Astrocyte (in vitro differentiated cells and primary cell): Measurements from ENCODE around the gene KARS1.

Experiments
- CTCF ChIP-seq: IDR thresholded peaks from 2 replicates; pipeline ENCODE4 v1.5.1; 2011; ENCODE audit warnings: low read depth, mild to moderate bottlenecking, inconsistent platforms, low read length, moderate library complexity; ENCODE audit not compliant: insufficient read depth
- EZH2 ChIP-seq: IDR thresholded peaks from 2 replicates; pipeline ENCODE4 v1.6.1; 2012; ENCODE audit warnings: mild to moderate bottlenecking, low read length, inconsistent platforms; ENCODE audit not compliant: insufficient read depth

GRCh38 chr16:75647112-75647491 is 363 bp downstream of the KARS1 start:
- TF ChIP-seq EZH2 (no peak), CTCF (no peak)
